Muscle layer of duodenum (tissue), 2 donors: ENCODE results near the gene PPP1R14B.

Experiments used
- H3K27ac ChIP-seq: one replicate; pipeline ENCODE4 v1.7.0; 2013; ENCODE audit warnings: mild to moderate bottlenecking, low read length
- H3K27me3 ChIP-seq: one replicate; pipeline ENCODE4 v1.7.0; 2013; ENCODE audit warnings: low read depth, mild to moderate bottlenecking, control low read depth, low read length
- H3K36me3 ChIP-seq, 2 donors: one replicate each; pipeline ENCODE4 v1.7.0; 2013; ENCODE audit warnings: low read length in 2 of 2, control low read depth in 1 of 2, mild to moderate bottlenecking in 1 of 2; ENCODE audit not compliant: insufficient read depth in 2 of 2, control insufficient read depth in 1 of 2
- H3K4me1 ChIP-seq, 2 donors: one replicate each; pipeline ENCODE4 v1.7.0; 2013; ENCODE audit warnings: low read length in 2 of 2, mild to moderate bottlenecking in 2 of 2, control low read depth in 1 of 2, moderate library complexity in 1 of 2; ENCODE audit not compliant: insufficient read depth in 2 of 2, control insufficient read depth in 1 of 2
- H3K4me3 ChIP-seq, 2 donors: one replicate each; pipeline ENCODE4 v1.7.0; 2013; ENCODE audit warnings: low read length in 2 of 2, low read depth in 1 of 2, mild to moderate bottlenecking in 1 of 2
- H3K9me3 ChIP-seq, 2 donors: one replicate each; pipeline ENCODE4 v1.7.0; 2013; ENCODE audit warnings: low read length in 2 of 2, control low read depth in 1 of 2, mild to moderate bottlenecking in 1 of 2; ENCODE audit not compliant: control insufficient read depth in 1 of 2
- donor health status: healthy.

Gene PPP1R14B

GRCh38 chr11:64287676-64288352 lies 41.1 kb upstream of the PPP1R14B start:
- Histone ChIP-seq H3K27me3 (peaks cover 22% of the 10 kb centered on the region), H3K4me3 (no peak overlapping the region), H3K27ac (no peak overlapping the region), H3K9me3 (no peaks in the 10 kb centered on the region), H3K36me3 (no peaks in the 10 kb centered on the region), H3K4me1 (peaks cover 4 to 42% of the 10 kb centered on the region in 2 donors)

DNA sequence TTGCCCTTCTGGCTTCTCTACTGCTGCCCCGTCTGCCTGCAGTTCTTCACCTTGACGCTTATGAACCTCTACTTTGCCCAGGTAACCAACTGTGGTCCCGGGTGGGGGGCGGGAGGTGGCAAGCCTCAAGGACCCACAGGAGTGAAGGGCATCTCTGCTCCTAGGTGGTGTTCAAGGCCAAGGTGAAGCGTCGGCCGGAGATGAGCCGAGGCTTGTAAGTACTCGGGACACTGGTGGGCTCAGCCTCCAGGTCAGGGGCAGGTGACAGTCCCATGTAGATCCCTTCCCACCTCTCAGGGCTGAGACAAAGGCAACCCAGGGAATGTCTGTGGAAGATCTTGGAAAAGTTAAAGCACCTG lies 40.0 kb upstream of the PPP1R14B start:
- Histone ChIP-seq H3K4me1 (peaks cover 4 to 32% of the 10 kb centered on the region in 2 donors), H3K27ac (no peak overlapping the region), H3K36me3 (peaks cover 0 to 7% of the 10 kb centered on the region in 2 donors), H3K4me3 (no peak overlapping the region), H3K27me3 (peaks cover 14% of the 10 kb centered on the region), H3K9me3 (no peaks in the 10 kb centered on the region)

DNA sequence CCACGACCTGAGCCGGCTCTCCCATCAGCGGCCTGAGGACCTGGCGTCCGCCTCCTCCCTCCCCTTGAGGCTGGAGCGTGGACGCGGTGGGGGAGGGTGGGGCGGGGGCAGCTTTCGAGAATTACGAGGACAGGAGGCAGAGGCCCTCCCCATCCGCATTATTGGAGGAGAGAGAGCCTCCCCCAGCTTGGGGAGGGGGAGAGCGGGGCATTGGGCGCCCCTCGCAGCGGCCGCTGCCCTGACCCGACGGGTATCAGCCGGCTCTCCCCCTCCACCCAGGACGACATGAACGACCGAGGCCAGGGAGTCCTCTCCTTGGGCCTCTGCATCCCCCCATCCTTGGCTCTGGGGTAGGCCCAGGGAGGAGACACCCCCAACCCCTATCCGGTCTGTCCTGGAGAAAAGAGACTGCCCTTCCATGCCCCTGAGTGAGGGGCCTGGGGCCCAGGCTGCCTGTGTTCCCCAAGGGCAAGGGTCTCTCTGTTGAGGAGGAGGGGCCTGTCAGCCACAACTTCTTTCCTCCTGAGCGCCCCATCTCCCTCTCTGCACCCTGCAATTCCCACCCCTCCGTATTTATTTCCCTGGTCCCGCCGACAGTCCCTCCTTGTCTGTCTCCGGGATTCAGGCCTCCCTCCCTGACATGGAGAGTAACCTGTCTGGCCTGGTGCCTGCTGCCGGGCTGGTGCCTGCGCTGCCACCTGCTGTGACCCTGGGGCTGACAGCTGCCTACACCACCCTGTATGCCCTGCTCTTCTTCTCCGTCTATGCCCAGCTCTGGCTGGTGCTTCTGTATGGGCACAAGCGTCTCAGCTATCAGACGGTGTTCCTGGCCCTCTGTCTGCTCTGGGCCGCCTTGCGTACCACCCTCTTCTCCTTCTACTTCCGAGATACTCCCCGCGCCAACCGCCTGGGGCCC lies 39.4 kb upstream of the PPP1R14B start:
- peaks cover 0 to 7% of the 10 kb centered on the region in 2 donors for H3K36me3 ChIP-seq
- H3K4me1 ChIP-seq: peaks cover 4 to 26% of the 10 kb centered on the region in 2 donors
- no peaks in the 10 kb centered on the region for H3K9me3 ChIP-seq
- peak overlapping the region; percentile 48 to 95 for H3K4me3 ChIP-seq
- H3K27me3 ChIP-seq: peaks cover 12% of the 10 kb centered on the region
- no peak overlapping the region for H3K27ac ChIP-seq

- Histone ChIP-seq H3K36me3 (peaks cover 0 to 7% of the 10 kb centered on the region in 2 donors), H3K4me1 (peaks cover 4 to 26% of the 10 kb centered on the region in 2 donors), H3K9me3 (no peaks in the 10 kb centered on the region), H3K4me3 (peak within 1 kb of the TSS; percentile 90 to 95), H3K27ac (peak within 1 kb of the TSS; percentile 91), H3K27me3 (peaks cover 3% of the 10 kb centered on the region)
Observed at GRCh38 chr11:64284962-64285884, 38.5 kb upstream of the PPP1R14B start, which contains the start of gene GPR137. TSS of gene GPR137 (plus strand) at chr11:64285848. CDS start at chr11:64286525, 677 bp downstream.

DNA sequence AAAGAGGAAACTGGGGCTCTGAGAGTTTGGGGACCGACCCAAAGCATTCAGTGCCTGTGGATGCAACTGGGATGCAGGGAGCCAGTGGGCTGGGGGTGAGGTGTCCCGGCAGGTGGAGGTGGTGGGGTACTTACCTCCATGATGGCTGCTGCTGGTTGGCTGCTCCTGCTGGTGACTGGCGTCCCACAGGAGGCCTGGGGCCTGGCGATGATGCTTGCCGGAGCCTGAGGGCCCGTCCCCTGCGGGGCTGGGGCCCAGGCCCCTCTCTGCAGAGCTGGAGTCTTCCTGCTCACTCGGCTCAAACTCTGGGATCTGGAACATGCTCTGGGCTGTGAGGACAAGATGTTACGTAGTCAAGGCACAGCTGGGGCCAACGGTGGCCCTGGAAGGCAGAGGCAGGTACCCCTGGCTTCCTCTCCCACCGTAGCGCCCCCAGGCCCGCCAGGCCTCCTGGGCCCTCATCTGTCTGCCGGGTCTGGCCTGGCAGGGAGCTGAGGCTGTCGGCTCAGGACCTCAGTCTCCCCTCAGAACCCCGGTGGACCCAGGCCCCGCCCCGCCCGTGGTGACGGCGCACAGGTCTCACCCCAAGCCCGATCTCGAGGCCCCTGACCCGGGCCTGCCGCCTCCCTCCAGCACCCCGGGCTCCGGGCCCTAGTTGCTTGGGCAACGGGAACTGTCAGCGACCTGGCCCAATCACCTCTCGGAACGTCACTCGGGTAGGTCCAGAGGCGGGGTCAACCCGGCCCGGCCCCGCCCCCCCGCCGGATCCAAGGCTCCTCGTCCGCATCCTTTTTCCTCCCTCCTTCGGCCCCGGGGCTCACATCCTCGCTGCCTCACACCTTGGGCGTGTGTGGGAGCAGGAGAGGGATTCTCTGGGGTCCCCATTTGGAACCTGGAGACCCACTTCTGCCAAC lies 37.6 kb upstream of the PPP1R14B start, which contains the start of gene BAD:
TSS of gene BAD (minus strand) at position 618 of the 914 bp plus-strand sequence. CDS start at position 321, 297 bp downstream.
- peaks cover 0 to 7% of the 10 kb centered on the region in 2 donors for H3K36me3 ChIP-seq
- peak within 1 kb of the TSS; percentile 91 for H3K27ac ChIP-seq
- no peaks in the 10 kb centered on the region for H3K27me3 ChIP-seq
- H3K9me3 ChIP-seq: no peaks in the 10 kb centered on the region
- peaks cover 4 to 26% of the 10 kb centered on the region in 2 donors for H3K4me1 ChIP-seq
- peak within 1 kb of the TSS; percentile 90 to 95 for H3K4me3 ChIP-seq

DNA sequence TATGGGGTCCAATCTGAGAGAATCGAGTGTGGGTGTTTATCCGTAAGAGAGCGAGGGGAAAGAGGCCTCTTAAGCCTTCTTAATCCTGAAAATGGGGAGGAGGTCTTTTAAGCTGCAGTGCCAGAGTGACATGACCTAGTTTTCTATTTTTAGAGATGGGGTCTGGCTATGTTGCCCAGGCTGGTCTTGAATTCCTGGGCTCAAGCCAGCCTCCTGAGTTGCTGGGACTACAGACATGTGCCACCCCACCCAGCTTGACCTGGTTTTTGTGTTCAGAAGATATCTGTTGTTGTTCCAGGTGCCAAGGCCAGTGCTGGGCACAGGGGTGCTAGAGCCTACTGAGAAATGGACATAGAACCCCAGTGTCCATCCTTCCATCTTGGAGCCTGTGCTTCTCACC lies 36.3 kb upstream of the PPP1R14B start:
- no peak overlapping the region for H3K27ac ChIP-seq
- H3K9me3 ChIP-seq: no peaks in the 10 kb centered on the region
- H3K36me3 ChIP-seq: peaks cover 5 to 16% of the 10 kb centered on the region in 2 donors
- no peaks in the 10 kb centered on the region for H3K27me3 ChIP-seq
- peaks cover 4 to 26% of the 10 kb centered on the region in 2 donors for H3K4me1 ChIP-seq
- peak overlapping the region in 1 of 2 donors; percentile 95 for H3K4me3 ChIP-seq

DNA sequence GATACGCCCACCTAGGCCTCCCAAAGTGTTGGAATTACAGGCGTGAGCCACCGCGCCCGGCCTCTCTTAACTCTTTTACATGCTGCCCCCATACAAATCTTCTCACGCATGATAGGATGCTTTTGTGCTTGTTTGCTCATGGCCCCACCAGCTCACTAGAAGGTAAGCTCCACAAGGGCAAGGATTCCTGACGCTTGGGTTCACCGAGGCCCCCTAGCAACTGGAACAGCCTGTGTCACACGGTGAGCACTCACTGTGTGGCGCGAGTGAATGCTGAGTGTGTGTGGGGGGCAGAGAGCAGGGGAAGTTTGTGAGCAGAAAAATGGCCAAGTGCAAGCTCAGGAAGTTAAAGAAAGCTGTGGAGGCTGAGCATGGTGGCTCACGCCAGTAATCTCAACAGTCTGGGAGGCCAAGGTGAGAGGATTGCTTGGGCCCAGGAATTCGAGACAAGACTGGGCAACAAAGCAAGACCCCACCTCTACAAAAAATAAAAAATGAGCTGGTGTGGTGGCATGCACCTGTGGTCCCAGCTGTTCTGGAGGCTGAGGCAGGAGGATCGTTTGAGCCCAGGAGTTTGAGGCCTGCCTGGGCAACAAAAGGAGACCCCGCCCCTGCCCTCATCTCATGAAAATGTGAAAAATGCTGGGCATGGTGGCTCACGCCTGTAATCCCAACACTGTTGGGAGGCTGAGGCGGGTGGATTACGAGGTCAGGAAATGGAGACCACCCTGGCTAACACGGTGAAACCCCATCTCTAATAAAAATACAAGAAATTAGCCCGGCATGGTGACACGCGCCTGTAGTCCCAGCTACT lies 35.4 kb upstream of the PPP1R14B start:
- peaks cover 5 to 24% of the 10 kb centered on the region in 2 donors for H3K36me3 ChIP-seq
- no peak overlapping the region for H3K27ac ChIP-seq
- no peaks in the 10 kb centered on the region for H3K27me3 ChIP-seq
- no peaks in the 10 kb centered on the region for H3K9me3 ChIP-seq
- H3K4me1 ChIP-seq: peaks cover 4 to 26% of the 10 kb centered on the region in 2 donors
- no peak overlapping the region for H3K4me3 ChIP-seq

- no peak overlapping the region for H3K27ac ChIP-seq
- no peaks in the 10 kb centered on the region for H3K27me3 ChIP-seq
- H3K9me3 ChIP-seq: no peaks in the 10 kb centered on the region
- H3K4me3 ChIP-seq: no peak overlapping the region
- H3K4me1 ChIP-seq: peaks cover 0 to 9% of the 10 kb centered on the region in 2 donors
- peaks cover 5 to 43% of the 10 kb centered on the region in 2 donors for H3K36me3 ChIP-seq
Observed at GRCh38 chr11:64278576-64279190, 31.9 kb upstream of the PPP1R14B start.

DNA sequence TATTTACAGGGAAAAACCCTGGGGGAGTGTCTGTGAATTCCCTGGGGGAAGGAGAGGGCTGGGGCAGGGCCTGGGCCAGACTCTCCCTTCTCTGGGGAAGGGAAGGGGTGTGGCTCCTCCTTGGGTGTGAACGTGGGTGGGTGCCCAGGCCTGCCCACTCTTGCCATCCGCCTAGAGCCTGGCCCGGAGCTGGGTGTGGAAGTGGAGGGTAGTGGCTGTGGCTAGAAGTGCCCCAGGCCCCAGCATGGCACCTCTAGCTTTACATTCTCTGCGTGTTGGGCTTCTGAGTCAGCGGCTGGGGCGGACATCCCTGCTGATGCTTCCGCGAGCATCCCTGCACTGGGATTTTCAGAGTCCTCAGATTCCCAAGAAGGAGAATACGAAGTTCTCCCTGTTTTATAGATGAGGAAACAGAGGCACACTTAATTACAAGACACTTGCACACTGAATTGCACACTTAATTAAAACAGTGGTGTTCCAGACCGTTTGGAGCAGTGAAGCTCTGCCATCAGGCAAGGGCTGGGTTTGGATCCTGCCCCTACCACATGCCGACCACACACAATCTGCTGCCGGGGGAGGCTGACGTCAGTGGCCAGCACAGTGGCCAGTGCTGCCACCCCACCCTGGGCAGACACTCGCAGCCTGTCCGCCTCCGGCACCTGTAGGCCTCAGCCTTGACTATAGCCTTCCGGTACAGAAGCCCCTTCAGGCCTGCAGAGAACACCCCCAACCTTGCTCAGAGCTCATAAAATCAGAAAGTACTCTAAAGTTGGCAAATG lies 30.1 kb upstream of the PPP1R14B start:
- Histone ChIP-seq H3K4me1 (peaks cover 0 to 7% of the 10 kb centered on the region in 2 donors), H3K27me3 (no peaks in the 10 kb centered on the region), H3K36me3 (peaks cover 5 to 36% of the 10 kb centered on the region in 2 donors), H3K4me3 (no peak overlapping the region), H3K27ac (no peak overlapping the region), H3K9me3 (no peaks in the 10 kb centered on the region)
